Measurements from ENCODE around the gene SHC3.

The SHC3 gene

GRCh38 chr9:89071591-89071990, 107.0 kb downstream of the SHC3 start:
- 0 out of 2 replicates have a peak, but pooled peaks cover 2% of the 10 kb centered on the region for H3K36me3 ChIP-seq (ENCODE audit: insufficient read depth, low read length)
- no peaks in the 10 kb centered on the region for H3K9me3 ChIP-seq (ENCODE audit: insufficient read depth, low read length, severe bottlenecking)
- no peak overlapping the region for H3K4me2 ChIP-seq (ENCODE audit: insufficient read depth, low read length)
- no peak overlapping the region for H2AFZ ChIP-seq (ENCODE audit: low read depth, low read length)
- no peaks in the 10 kb centered on the region for H4K20me1 ChIP-seq (ENCODE audit: insufficient read depth, low read length)
- no peak overlapping the region for H3K9ac ChIP-seq (ENCODE audit: low read depth, low read length)
- H3K79me2 ChIP-seq (ENCODE audit: insufficient read depth, low read length) = no peaks in the 10 kb centered on the region
- no peak for ATAC-seq (ENCODE audit: insufficient read depth, low read depth)
- no peaks in the 10 kb centered on the region for H3K4me1 ChIP-seq (ENCODE audit: insufficient read depth, low read length)
- no peak for DNase-seq
- TF ChIP-seq EZH2 (IDR thresholded peaks at IDR 0.05; ENCODE audit: borderline replicate concordance, low read depth, low read length, severe bottlenecking) (no peak), CTCF (IDR thresholded peaks at IDR 0.05; ENCODE audit: borderline replicate concordance, extremely low read depth, low read length, poor library complexity, severe bottlenecking) (no peak)
- H3K27ac ChIP-seq (ENCODE audit: low read length) = no peak overlapping the region
- H3K27me3 ChIP-seq (ENCODE audit: insufficient read depth, low read length, poor library complexity) = no peaks in the 10 kb centered on the region
- no peak overlapping the region for H3K4me3 ChIP-seq (ENCODE audit: low read depth in 1 of 2, low read length in 2 of 2)

GRCh38 chr9:89066835-89067234, 111.8 kb downstream of the SHC3 start:
- H3K79me2 ChIP-seq (ENCODE audit: insufficient read depth, low read length) = no peaks in the 10 kb centered on the region
- H3K9me3 ChIP-seq (ENCODE audit: insufficient read depth, low read length, severe bottlenecking) = no peaks in the 10 kb centered on the region
- H3K4me1 ChIP-seq (ENCODE audit: insufficient read depth, low read length) = no peaks in the 10 kb centered on the region
- H3K4me2 ChIP-seq (ENCODE audit: insufficient read depth, low read length) = no peak overlapping the region
- no peak for ATAC-seq (ENCODE audit: insufficient read depth, low read depth)
- H3K9ac ChIP-seq (ENCODE audit: low read depth, low read length) = no peak overlapping the region
- H2AFZ ChIP-seq (ENCODE audit: low read depth, low read length) = no peak overlapping the region
- H3K36me3 ChIP-seq (ENCODE audit: insufficient read depth, low read length) = 0 out of 2 replicates have a peak, but pooled peaks cover 2% of the 10 kb centered on the region
- H3K27ac ChIP-seq (ENCODE audit: low read length) = no peak overlapping the region
- TF ChIP-seq CTCF (IDR thresholded peaks at IDR 0.05; ENCODE audit: borderline replicate concordance, extremely low read depth, low read length, poor library complexity, severe bottlenecking) = no peak
- TF ChIP-seq EZH2 (IDR thresholded peaks at IDR 0.05; ENCODE audit: borderline replicate concordance, low read depth, low read length, severe bottlenecking) = no peak
- no peak for DNase-seq
- H3K27me3 ChIP-seq (ENCODE audit: insufficient read depth, low read length, poor library complexity) = no peaks in the 10 kb centered on the region
- H3K4me3 ChIP-seq (ENCODE audit: low read depth in 1 of 2, low read length in 2 of 2) = no peak overlapping the region
- no peaks in the 10 kb centered on the region for H4K20me1 ChIP-seq (ENCODE audit: insufficient read depth, low read length)

- TF ChIP-seq CTCF (IDR thresholded peaks at IDR 0.05; ENCODE audit: borderline replicate concordance, extremely low read depth, low read length, poor library complexity, severe bottlenecking) = no peak
- no peak for TF ChIP-seq EZH2 (IDR thresholded peaks at IDR 0.05; ENCODE audit: borderline replicate concordance, low read depth, low read length, severe bottlenecking)
- no peaks in the 10 kb centered on the region for H4K20me1 ChIP-seq (ENCODE audit: insufficient read depth, low read length)
- no peaks in the 10 kb centered on the region for H3K4me1 ChIP-seq (ENCODE audit: insufficient read depth, low read length)
- no peak overlapping the region for H3K27ac ChIP-seq (ENCODE audit: low read length)
- no peak for ATAC-seq (ENCODE audit: insufficient read depth, low read depth)
- no peaks in the 10 kb centered on the region for H3K27me3 ChIP-seq (ENCODE audit: insufficient read depth, low read length, poor library complexity)
- H3K36me3 ChIP-seq (ENCODE audit: insufficient read depth, low read length) = 0 out of 2 replicates have a peak, but pooled peaks cover 2% of the 10 kb centered on the region
- H3K4me3 ChIP-seq (ENCODE audit: low read depth in 1 of 2, low read length in 2 of 2) = no peak overlapping the region
- H3K4me2 ChIP-seq (ENCODE audit: insufficient read depth, low read length) = no peak overlapping the region
- H2AFZ ChIP-seq (ENCODE audit: low read depth, low read length) = no peak overlapping the region
- H3K79me2 ChIP-seq (ENCODE audit: insufficient read depth, low read length) = no peaks in the 10 kb centered on the region
- H3K9me3 ChIP-seq (ENCODE audit: insufficient read depth, low read length, severe bottlenecking) = no peaks in the 10 kb centered on the region
- DNase-seq = no peak
- H3K9ac ChIP-seq (ENCODE audit: low read depth, low read length) = no peak overlapping the region
Measured at GRCh38 chr9:89065921-89066320, 112.7 kb downstream of the SHC3 start.

GRCh38 chr9:89060790-89061189, 117.8 kb downstream of the SHC3 start:
- H3K36me3 ChIP-seq (ENCODE audit: insufficient read depth, low read length) = peaks cover 4% of the 10 kb centered on the region; the same call in 1 of the 2 replicates
- H3K4me3 ChIP-seq (ENCODE audit: low read depth in 1 of 2, low read length in 2 of 2) = no peak overlapping the region
- no peaks in the 10 kb centered on the region for H3K27me3 ChIP-seq (ENCODE audit: insufficient read depth, low read length, poor library complexity)
- ATAC-seq (ENCODE audit: insufficient read depth, low read depth) (no peak), DNase-seq (no peak)
- H2AFZ ChIP-seq (ENCODE audit: low read depth, low read length) = no peak overlapping the region
- TF ChIP-seq EZH2 (IDR thresholded peaks at IDR 0.05; ENCODE audit: borderline replicate concordance, low read depth, low read length, severe bottlenecking) = no peak
- TF ChIP-seq CTCF (IDR thresholded peaks at IDR 0.05; ENCODE audit: borderline replicate concordance, extremely low read depth, low read length, poor library complexity, severe bottlenecking) = no peak
- no peak overlapping the region for H3K9ac ChIP-seq (ENCODE audit: low read depth, low read length)
- peaks cover 8% of the 10 kb centered on the region for H3K9me3 ChIP-seq (ENCODE audit: insufficient read depth, low read length, severe bottlenecking)
- no peak overlapping the region for H3K27ac ChIP-seq (ENCODE audit: low read length)
- H3K4me2 ChIP-seq (ENCODE audit: insufficient read depth, low read length) = no peak overlapping the region
- H4K20me1 ChIP-seq (ENCODE audit: insufficient read depth, low read length) = no peaks in the 10 kb centered on the region
- H3K4me1 ChIP-seq (ENCODE audit: insufficient read depth, low read length) = no peaks in the 10 kb centered on the region
- no peaks in the 10 kb centered on the region for H3K79me2 ChIP-seq (ENCODE audit: insufficient read depth, low read length)

Data from DND-41 (cell line).